Left lobe of liver (tissue), 2 donors: ENCODE measurements around the gene IFNGR1. TPM values are rescaled to one million over a fixed set of nuclear protein-coding genes. Genes with fewer than 3 reads are reported as not detected.
A peak's percentile ranks its signal among the peaks of the same experiment; 100 is the strongest.
"Not testable (repeated sequence)": the region's sequence is repeated elsewhere in the genome, so short reads cannot be mapped to it uniquely, and the experiment has no call there.

Source experiments
- ATAC-seq: fragments of 200-7000 bp; cut with Tn5 transposase; one replicate; pipeline ENCODE4 v1.9.1; 2020; ENCODE audit warnings: mild to moderate bottlenecking, moderate library complexity
- DNase-seq: peaks from one replicate; pipeline ENCODE4 v3.0.0-alpha.2; 2020; ENCODE audit warnings: low spot score
- total RNA-seq: library from RNA; stranded (reverse); gene quantifications from one replicate; pipeline ENCODE4 v1.2.1, GENCODE V29; 2021
- donor health status: DM: no; HTN: no; CAD: no; lungs with moderate emphysema.
- donor health status: DM: no; HTN: yes; CAD: no.

The IFNGR1 gene
- total RNA-seq, 1 donor from 2014 or later: 23.0 TPM

DNA sequence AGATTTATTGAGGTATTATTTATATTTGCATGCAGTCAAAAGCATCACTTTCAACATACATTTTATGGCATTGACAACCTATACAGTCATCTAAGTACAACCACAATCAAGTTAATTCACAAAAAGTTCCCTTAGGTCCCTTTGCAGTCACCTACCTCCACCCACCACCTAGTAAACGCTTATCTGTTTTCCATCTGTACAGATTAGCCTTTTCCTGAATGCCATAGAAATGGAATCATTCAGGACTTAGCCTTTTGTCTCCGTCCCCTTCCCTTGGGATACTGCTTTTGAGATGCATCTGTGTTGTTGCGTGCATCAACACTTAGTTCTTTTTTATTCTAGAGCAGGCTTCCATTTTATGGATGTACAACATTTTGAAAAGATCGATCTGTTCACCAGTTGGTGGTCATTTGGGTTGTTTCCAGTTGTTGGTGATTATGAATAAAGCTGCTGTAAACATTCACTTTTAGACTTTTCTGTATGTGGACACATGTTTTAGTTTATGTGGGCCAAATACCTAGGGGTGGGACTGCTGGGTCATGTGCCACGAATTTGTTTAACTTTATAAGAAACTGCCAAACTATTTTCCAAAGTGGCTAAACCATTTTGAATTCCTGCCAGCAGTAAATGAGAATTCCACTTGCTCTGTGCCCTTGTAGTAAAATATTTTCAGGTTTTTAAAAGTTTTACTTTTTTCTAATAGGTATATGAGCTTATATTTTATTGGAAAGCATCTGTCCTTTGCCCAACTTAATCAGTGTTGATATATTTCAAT lies 17.6 kb upstream of the IFNGR1 start:
- DNase-seq: no peak
- ATAC-seq: no peak

DNA sequence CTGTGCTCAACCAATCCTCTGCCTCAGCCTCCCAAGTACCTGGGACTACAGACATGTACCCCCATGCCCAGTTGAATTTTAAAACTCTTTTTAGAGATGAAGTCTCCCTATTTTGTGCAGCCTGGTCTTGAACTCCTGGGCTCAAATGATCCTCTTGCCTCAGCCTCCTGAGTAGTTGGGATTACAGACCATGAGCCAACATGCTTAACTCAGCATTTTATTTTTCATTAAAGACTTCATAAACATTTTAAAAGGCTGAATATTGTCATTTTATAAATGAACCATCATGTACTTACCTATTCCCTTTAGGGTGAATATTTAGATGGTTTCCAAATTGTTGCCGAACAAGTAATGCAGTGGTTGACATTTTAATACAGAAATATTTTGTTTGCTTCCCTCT lies 16.5 kb upstream of the IFNGR1 start:
- ATAC-seq (no peak), DNase-seq (no peak)

DNA sequence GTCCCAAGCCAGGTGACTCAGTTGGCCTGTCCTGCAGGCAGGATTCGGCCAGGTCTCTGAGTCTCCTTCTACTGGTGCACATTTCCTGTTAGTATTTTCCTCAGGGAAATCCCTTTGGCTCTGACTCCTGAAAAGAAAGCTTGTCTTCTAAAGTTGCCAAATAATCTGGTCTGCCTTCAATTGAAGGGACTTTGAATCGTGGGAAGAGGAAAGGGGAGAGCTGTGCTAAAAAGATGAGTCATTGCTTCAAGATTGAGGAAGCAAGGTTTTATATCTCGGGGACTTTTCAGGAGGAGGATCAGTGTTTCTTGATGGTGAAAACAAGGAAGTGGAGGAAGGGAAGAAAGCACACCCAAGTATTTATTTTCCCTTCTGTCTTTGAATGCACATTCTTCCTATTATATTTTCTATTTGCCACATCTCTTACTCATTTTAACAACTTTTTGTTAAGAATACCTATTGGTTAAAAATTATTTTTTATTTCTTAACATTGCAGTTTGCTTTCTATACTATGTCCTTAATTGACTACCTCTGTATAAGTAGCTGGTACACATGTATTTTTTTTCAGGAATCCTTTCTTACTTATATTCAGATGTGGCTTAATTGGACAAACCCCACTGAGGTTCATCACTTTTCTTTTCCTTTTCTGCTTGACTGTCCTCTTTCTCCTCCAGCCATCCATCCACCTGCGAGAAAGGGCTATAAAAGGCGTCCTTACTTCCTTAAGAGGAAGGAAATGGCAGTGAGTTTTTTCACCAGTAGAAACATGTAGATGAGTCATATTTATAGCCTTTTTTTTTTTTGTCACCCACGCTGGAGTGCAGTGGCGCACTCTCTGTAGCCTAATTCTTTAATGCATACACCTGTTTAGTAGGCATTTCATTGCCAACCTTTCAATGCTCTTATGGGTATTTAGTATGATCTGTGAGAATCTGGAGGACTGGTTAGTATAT lies 15.0 kb upstream of the IFNGR1 start:
- DNase-seq: no peak

DNA sequence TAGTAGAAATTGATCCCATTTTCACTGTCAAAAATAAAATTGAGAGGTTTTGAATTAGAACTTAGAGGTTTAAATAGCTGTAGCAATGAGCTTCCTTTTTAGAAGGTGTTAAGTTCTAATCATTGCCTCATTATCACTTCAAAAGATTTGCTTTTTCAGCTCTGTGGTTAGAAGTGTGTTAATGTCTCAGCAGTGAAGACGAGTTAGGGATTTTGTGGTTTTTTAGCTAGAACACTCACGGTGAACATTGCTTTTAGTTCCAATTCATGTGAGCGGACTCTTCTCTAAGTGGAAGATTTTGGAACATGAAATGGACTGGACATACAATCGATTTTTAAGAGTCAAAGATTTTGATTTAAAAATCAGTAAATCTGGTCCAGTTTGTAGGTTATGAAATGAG lies 12.7 kb upstream of the IFNGR1 start:
- ATAC-seq (no peak), DNase-seq (no peak)

More for the DNA sequence above, 15.0 kb upstream of the IFNGR1 start:
- ATAC-seq: peak; percentile 63

DNA sequence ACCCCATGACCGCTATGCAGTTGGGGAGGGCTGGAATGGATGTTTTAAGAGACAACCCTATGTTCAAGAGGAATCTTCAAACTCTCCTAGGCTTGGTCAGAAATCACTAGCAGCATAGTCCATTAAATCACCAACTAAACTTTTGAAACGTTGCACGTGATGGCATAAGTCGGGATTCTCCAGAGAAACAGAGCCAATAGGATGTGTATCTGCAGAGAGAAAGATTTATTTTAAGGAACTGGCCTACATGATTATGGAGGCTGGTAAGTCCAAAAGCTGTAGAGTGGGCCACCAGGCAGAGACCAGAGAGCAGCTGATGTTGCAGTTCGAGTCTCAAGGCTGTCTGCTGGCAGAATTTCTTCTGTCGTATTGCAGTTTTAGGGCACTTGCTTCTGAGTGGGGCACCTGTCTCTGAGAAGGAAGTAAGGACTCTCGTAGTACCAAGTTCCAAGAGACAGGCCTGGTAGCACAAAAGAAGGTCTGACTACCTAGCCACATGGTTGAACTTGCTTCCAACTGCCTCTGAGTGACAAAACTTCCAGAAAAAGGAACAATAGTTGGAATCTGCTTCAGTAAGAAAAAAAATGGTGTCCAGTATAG lies 11.9 kb upstream of the IFNGR1 start:
- ATAC-seq: no peak
- no peak for DNase-seq

DNA sequence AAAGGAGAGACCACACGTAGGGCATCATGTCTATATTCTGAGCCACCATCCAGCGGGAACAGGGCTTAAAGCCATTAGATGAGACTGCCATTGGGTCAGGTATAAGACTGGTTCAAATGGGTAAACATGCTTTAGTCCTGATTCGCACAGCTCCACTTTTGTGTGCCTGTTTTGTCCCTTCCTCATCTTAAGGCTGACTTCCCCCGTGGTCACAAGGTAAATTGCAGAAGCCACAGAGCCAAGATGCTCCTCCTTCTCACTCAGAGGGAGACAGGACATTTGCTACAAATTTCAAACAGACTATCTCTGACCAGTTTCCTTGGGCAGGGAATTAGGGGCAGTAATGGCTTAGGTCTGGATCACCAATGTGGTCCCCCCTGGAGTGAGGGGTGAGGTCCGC lies 11.4 kb upstream of the IFNGR1 start:
- DNase-seq: no peak
- ATAC-seq: no peak

DNA sequence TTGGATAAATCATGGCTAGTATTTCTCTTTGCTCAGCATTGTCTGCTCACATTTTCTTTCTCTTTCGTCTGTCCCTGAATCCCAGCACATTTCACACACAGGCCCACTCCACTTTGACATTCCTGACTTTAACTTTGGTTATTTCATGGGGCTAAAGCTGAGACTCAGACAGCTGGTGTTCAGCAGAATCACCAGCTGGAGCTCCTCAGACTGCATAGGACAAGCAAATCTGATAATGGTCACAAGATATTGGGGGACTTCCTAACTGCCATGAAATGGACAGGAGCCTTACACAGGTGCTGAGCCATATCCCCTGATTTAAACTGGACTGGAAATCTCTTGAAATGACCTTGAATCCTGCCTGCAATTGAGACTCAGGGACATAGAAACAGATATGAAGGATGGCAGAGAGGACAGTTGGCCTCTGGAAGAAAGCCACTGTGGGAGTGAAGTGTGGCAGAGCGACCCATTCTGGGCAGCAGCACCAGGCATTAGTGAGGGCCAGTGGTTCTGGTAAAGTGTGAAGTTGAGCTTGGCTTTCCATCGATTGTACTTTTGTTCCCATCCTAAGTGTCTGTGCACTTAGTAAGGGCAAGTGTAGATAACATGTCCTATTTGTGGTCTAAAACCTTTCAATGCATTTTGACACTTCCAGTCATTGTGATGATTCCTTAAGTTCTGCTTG lies 10.0 kb upstream of the IFNGR1 start:
- DNase-seq (no peak), ATAC-seq (no peak)

DNA sequence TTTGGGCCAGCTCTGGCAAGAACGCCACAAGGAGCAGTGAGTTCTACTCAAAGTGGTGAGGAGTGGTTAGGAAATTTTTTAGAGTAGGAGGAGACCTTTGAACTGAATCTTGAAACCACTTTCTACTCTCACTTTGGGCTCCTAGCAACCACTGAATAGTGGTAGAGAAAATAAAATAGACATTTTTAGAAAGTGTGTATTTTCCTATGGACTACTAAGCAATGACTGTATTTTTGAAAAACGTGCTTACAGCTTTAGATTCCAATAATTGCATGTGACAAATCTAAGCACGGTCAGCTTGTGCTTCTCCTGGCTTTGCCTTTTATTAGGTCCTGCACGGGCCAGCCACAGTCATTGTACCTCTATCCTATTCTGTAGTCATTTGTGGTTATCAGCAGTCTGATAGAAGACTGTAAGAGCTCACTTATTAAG lies 8.7 kb upstream of the IFNGR1 start:
- no peak for DNase-seq
- ATAC-seq: no peak

DNA sequence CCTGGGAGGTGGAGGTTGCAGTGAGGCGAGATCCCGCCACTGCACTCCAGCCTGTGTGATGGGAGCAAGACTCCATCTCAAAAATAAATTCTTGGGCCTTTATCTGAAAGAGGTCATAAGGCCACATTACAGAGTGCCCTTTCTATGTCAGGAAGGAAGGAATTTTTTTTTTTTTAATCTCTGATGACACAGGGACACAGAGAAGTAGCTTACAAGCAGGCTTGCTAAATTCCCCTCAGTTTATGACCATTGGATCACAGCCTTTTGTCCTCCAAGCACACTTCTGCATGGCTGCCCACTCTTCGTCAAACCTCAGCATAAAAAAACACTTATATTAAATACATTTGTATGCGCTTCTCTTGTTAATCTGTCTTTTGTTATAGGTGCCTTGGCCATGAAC lies 7.5 kb upstream of the IFNGR1 start:
- ATAC-seq (peak; percentile 48), DNase-seq (no peak)

DNA sequence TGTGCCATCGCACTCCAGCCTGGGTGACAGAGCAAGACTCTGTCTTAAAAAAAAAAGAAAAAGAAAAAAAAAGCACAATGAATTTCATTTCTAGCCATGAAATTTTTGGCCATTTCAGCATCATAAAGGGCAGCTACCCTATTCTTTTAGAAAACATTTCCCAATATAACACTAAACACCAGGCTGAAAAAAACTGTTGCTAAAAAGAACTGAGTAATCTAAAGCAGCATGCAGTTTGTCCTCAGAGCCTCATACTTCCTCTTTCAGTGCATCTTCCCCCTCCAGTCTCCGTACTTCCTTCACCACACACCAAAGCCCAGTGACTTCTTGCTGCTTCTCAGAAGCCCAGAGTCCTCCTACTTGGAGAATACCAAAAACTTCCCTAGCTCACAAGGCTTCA lies 5.6 kb upstream of the IFNGR1 start:
- DNase-seq (no peak), ATAC-seq (peak; percentile 50)

DNA sequence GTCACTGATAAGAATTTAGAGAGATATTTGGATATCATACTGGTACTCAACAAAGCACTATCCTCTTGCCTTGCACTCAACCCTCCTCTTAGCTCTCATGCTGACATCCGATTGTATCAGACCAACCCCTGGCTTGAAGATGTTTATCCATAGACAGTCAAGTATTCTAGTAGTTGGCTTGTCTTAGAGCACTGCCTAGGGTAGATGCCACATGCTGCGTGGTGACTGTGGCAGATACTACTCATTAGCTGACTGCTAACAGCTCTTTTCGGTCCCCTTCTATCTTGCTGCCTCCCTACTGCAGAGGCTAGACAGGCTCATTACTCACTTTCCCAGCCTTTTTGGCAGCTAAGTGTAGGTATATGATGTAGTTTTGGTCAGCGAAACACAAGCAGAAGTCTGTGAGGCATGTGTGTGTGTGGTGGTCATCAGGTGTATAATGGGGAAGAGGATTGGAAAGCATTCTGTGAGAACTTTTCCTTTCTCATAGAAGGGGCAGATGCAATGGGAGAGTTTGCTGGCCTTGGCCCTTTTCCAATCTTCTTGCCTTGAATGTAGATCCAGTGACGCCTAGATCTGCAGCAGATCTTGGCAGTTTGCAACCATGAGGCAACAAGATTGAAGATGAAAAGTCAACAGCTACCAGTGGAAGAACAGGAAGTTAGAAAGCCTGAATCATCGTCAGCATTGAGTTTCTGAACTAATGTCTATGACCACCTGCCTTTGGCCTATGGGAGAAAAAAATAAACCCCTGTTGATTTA lies 4.4 kb upstream of the IFNGR1 start:
- DNase-seq (no peak), ATAC-seq (no peak)

DNA sequence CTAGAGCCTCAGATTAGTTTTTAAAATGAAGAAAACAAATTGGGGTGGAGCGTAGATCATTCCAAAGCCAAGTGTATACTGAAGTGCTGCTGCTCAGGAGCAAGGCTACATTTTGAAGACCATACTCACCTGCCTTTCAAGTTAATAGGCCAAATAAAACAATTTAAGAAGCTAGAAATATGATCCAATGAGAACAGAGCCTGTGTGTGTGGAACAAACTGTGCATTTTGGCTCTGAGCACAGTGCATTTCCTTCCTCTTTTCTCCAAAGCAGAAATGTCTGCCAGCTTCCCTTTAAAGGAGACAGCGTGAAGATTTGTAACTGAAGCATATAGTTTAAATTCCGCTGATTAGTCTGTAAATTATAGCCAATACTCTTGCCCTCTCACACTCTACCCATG lies 3.2 kb upstream of the IFNGR1 start:
- DNase-seq: no peak
- ATAC-seq: no peak

DNA sequence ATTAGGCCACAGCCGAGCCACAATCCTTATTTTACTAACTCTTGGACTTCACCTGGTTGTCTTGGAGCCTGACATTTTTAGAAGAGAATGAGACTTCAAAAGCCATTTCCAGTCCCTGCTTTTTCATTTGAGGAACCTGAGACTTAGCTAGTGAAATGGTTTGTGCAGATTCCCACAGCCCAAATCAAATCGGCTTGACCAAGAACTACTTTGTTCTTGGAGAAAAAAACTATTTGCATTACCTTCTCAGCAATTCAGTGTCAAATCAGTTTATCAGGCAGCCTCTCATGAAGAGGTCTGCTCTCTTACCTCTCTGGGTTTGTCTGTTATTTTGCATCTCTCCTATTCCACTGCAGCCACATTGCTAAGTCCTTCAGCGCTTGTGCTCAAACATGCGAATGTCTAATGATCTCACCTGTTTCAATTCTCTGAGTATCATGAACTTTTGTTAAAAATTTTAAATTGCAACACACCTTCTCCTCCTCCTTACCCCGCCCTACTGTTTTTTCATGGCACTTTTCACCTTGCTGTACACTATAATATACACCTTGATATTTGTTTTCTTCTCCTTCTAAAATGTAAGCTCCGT lies 573 bp upstream of the IFNGR1 start:
- no peak for DNase-seq
- ATAC-seq: no peak

DNA sequence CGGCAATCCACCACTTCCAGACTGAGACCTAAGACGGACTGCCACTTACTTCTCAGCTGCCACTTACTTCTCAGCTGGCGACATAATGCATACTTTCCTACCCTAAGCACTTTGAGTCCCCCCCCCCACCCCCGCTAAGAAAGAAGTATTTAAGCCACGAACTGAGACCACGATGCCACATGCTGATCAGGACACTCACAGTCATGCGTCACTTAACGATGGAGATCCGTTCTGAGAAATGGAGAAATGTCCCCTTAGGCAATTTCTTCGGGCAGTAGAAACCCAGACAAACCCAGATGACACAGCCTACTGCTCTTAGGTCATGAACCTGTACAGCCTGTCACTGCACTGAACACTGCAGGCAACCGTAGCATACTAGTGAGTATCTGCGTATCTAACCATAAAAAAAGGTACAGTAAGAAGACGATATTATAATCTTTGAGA lies 690 bp downstream of the IFNGR1 start:
- ATAC-seq (peak; percentile 70), DNase-seq (peak; percentile 62)

DNA sequence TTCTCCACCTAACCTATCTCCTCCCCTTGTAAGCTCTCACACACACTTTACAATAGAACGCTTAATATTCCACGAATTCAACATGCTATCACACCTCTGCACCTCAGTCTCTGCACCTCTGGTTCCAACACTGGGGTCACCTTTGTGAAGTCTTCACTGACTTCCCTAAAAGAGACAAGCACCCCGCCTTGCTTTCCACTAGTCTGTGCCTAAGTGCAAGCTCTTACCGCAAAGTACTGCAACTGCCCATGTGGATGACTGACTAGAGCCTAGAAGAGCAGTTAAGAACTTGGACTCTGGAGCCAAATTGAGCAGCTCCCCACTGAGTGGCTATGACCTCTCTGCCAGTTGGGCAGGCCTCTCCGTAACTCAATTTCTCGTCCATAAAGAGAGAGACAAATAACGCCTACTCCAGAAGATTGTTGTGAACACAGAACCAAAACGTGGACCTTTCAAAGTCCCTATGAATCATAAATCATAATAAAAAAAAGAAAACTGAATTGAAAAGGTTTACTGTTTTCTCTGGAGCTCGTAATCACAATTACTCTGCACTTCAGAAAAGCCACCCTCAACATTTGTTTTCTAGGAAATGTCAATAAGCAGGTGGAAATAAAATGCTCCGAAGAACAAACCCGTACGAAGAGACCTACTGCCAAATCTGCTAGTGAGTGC lies 1.2 kb downstream of the IFNGR1 start:
- DNase-seq (peak; percentile 68), ATAC-seq (peak; percentile 57)

DNA sequence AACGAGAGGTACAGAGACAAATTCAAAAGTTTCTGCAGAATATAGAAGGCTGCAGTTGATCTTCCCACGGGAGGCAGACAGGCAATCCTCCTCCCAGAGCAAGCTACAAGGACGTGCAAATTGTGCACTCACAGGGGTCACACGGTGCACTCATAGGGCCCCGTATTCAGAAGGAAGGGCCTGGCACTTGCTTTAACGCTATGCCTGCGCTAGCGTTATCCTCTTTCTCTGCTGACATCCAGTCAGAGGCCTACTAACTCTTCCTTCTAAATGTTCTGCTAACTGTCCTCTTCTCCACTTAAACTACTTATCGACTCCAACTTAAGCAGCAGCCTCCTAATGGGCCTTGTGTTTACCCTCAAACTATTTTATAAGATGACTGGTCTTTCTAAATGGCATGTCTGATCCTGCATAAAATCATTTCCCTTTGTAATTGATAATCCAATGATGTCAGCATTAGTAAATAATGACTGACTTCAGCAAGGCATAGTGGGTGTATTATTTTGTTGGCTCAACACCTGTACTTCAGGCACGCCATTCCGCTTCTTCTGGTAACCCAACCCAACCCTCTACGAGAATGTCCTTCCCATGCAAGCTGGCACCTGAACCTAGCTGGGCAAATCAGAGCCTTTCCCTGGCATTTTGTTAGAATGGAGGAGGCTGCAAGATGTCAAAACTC lies 2.2 kb downstream of the IFNGR1 start:
- ATAC-seq (no peak), DNase-seq (no peak)

DNA sequence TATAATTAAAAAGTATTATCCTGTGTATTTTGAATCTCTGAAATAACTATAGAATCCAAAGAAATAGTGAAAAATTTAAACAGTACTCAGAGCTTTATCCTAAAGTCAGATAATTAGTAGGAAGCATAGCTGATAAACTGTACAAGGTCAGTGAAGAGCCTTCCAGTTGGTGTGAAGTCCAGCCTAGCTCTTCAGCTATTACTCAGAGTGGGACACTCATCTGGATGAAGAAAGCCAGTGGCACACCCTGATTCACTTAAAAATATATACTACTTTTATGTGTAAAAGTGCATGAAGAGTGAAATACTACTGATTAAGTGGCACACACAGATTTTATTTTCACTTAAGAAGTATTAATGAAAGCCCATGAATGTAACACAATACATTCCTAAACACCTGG lies 3.1 kb downstream of the IFNGR1 start:
- ATAC-seq: no peak
- no peak for DNase-seq

DNA sequence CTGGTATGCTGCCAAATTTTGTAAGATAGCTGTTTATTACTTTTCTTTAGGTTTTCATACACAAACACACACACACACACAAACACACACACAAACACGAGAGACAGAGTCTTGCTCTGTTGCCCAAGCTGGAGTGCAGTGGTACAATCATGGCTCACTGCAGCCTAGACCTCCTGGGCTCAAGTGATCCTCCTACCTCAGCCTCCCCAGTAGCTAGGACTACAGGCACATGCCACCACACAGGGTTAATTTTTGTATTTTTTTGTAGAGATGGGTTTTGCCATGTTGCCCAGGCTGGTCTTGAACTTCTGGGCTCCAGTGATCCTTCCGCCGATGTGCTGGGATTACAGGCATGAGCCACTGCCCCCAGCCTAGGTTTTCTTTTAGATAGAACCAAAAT lies 3.6 kb downstream of the IFNGR1 start:
- DNase-seq, ATAC-seq: not testable (repeated sequence)

DNA sequence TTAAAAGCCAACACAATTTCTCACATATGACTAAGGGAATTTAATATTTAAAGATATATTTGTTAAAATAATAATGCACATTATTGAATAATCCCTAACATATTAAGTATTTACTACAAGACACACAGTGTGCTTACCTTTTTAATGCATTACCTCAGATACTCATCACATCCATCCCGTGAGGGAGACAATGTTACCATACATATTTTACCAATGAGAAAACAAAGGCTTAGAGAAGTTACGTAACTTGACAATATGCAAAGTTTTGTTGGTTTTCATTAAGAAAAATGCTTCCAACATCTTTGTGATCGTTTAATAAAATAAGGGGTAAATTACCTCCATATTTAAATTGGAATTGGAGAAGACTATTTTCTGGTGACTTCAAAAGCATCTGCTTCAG lies 4.3 kb downstream of the IFNGR1 start:
- ATAC-seq: no peak
- no peak for DNase-seq
